H9 (cell line): ENCODE data around the gene PAH. TPM values are rescaled to one million over a fixed set of nuclear protein-coding genes. Genes with fewer than 3 reads are reported as not detected.

Experiments used
- DNase-seq: peaks from one replicate; pipeline ENCODE4 v3.0.0-alpha.2; 2017
- H2AFZ ChIP-seq: one replicate; pipeline ENCODE4 v1.6.1; 2013; ENCODE audit warnings: mild to moderate bottlenecking, low read length, control low read depth, moderate library complexity
- H2AK5ac ChIP-seq: 2 replicates; pipeline ENCODE4 v1.6.1; 2013; ENCODE audit warnings: low read length, control low read depth, mixed read lengths; ENCODE audit not compliant: insufficient read length
- H2BK120ac ChIP-seq: one replicate; pipeline ENCODE4 v1.6.1; 2013; ENCODE audit warnings: low read depth, mild to moderate bottlenecking, low read length, control low read depth, inconsistent platforms; ENCODE audit not compliant: poor library complexity, severe bottlenecking
- H2BK12ac ChIP-seq: 2 replicates; pipeline ENCODE4 v1.6.1; 2013; ENCODE audit warnings: low read length, control low read depth, mixed read lengths, low read depth; ENCODE audit not compliant: insufficient read length
- H2BK15ac ChIP-seq: 2 replicates; pipeline ENCODE4 v1.6.1; 2013; ENCODE audit warnings: low read depth, low read length, control low read depth
- H2BK20ac ChIP-seq: one replicate; pipeline ENCODE4 v1.6.1; 2013; ENCODE audit warnings: low read depth, mild to moderate bottlenecking, low read length, control low read depth, inconsistent platforms; ENCODE audit not compliant: poor library complexity, severe bottlenecking
- H2BK5ac ChIP-seq: 2 replicates; pipeline ENCODE4 v1.6.1; 2013; ENCODE audit warnings: low read length, control low read depth, mixed read lengths; ENCODE audit not compliant: insufficient read length
- H3K14ac ChIP-seq: 2 replicates; pipeline ENCODE4 v1.6.1; 2013; ENCODE audit warnings: low read length, control low read depth; ENCODE audit not compliant: insufficient read depth
- H3K18ac ChIP-seq: 2 replicates; pipeline ENCODE4 v1.6.1; 2013; ENCODE audit warnings: low read depth, mild to moderate bottlenecking, mixed read lengths, low read length, control low read depth; ENCODE audit not compliant: insufficient read length
- H3K23ac ChIP-seq: 2 replicates; pipeline ENCODE4 v1.6.1; 2013; ENCODE audit warnings: low read length, control low read depth, mixed read lengths, low read depth; ENCODE audit not compliant: insufficient read length
- H3K23me2 ChIP-seq: 2 replicates; pipeline ENCODE4 v1.6.1; 2013; ENCODE audit warnings: low read depth, mild to moderate bottlenecking, mixed read lengths, low read length, control low read depth; ENCODE audit not compliant: insufficient read length, poor library complexity, severe bottlenecking
- H3K27ac ChIP-seq: 2 replicates; pipeline ENCODE4 v1.5.1; 2013; ENCODE audit warnings: low read length, control low read depth, mixed read lengths, low read depth; ENCODE audit not compliant: insufficient read length
- H3K27me3 ChIP-seq: 2 replicates; pipeline ENCODE4 v1.6.1; 2013; ENCODE audit warnings: low read length, control low read depth, inconsistent platforms; ENCODE audit not compliant: insufficient read depth
- H3K4ac ChIP-seq: 2 replicates; pipeline ENCODE4 v1.6.1; 2013; ENCODE audit warnings: low read depth, mild to moderate bottlenecking, control low read depth, inconsistent platforms, low read length, moderate library complexity
- H3K4me1 ChIP-seq: 2 replicates; pipeline ENCODE4 v1.6.1; 2013; ENCODE audit warnings: low read length, control low read depth, inconsistent platforms; ENCODE audit not compliant: insufficient read depth
- H3K4me2 ChIP-seq: 2 replicates; pipeline ENCODE4 v1.6.1; 2013; ENCODE audit warnings: low read length, control low read depth, mixed read lengths; ENCODE audit not compliant: insufficient read length, insufficient read depth
- H3K56ac ChIP-seq: 2 replicates; pipeline ENCODE4 v1.6.1; 2013; ENCODE audit warnings: low read depth, mild to moderate bottlenecking, mixed read lengths, low read length, control low read depth; ENCODE audit not compliant: insufficient read length
- H3K79me1 ChIP-seq: 2 replicates; pipeline ENCODE4 v1.6.1; 2013; ENCODE audit warnings: low read depth, mild to moderate bottlenecking, moderate library complexity, low read length, control low read depth, inconsistent platforms; ENCODE audit not compliant: insufficient read depth, poor library complexity, severe bottlenecking
- H3K79me2 ChIP-seq: 2 replicates; pipeline ENCODE4 v1.6.1; 2013; ENCODE audit warnings: low read length, control low read depth, inconsistent platforms; ENCODE audit not compliant: insufficient read depth
- H3K9ac ChIP-seq: 2 replicates; pipeline ENCODE4 v1.6.1; 2013; ENCODE audit warnings: low read length, control low read depth, mixed read lengths; ENCODE audit not compliant: insufficient read length; ENCODE audit errors: extremely low read depth
- H3K9me3 ChIP-seq: one replicate; pipeline ENCODE4 v1.6.1; 2013; ENCODE audit warnings: low read depth, low read length, inconsistent platforms; ENCODE audit not compliant: control insufficient read depth
- H3T11ph ChIP-seq: one replicate; pipeline ENCODE4 v1.6.1; 2013; ENCODE audit warnings: mild to moderate bottlenecking, low read length, control low read depth, inconsistent platforms
- H4K20me1 ChIP-seq: one replicate; pipeline ENCODE4 v1.6.1; 2013; ENCODE audit not compliant: control insufficient read depth, insufficient read length, insufficient read depth
- H4K5ac ChIP-seq: 2 replicates; pipeline ENCODE4 v1.6.1; 2013; ENCODE audit warnings: low read depth, mild to moderate bottlenecking, mixed read lengths, low read length, control low read depth; ENCODE audit not compliant: insufficient read length
- H4K8ac ChIP-seq: replicated peaks from 2 replicates; pipeline ENCODE4 v1.6.1; 2013; ENCODE audit warnings: low read length, control low read depth, mixed read lengths, low read depth; ENCODE audit not compliant: insufficient read length
- H4K91ac ChIP-seq: 2 replicates; pipeline ENCODE4 v1.6.1; 2013; ENCODE audit warnings: low read depth, mild to moderate bottlenecking, moderate library complexity, mixed read lengths, low read length, control low read depth; ENCODE audit not compliant: insufficient read length
- H3K27ac Mint-ChIP-seq, 3 experiments: 2 replicates in 2 of 3; 3 replicates in 1 of 3; pipeline ENCODE4 v1.8.0; 2020 to 2021; ENCODE audit warnings: mixed read lengths in 3 of 3, mild to moderate bottlenecking in 1 of 3, moderate library complexity in 1 of 3
- H3K27me3 Mint-ChIP-seq: 2 replicates; pipeline ENCODE4 v1.8.0; 2021; ENCODE audit warnings: low read depth, mild to moderate bottlenecking, moderate library complexity, mixed read lengths
- H3K36me3 Mint-ChIP-seq, 3 experiments: 2 replicates in 2 of 3; 3 replicates in 1 of 3; pipeline ENCODE4 v1.8.0; 2020 to 2021; ENCODE audit warnings: low read depth in 3 of 3, mixed read lengths in 3 of 3; ENCODE audit not compliant: insufficient read depth in 1 of 3
- H3K4me1 Mint-ChIP-seq, 2 experiments: 2 replicates each; pipeline ENCODE4 v1.8.0; 2020; ENCODE audit warnings: mixed read lengths in 2 of 2
- H3K4me3 Mint-ChIP-seq, 2 experiments: 2 replicates in 1 of 2; 3 replicates in 1 of 2; pipeline ENCODE4 v1.8.0; 2020 to 2021; ENCODE audit warnings: mild to moderate bottlenecking in 2 of 2, mixed read lengths in 2 of 2, moderate library complexity in 1 of 2
- H3K9me3 Mint-ChIP-seq, 2 experiments: 2 replicates in 1 of 2; 3 replicates in 1 of 2; pipeline ENCODE4 v1.8.0; 2020; ENCODE audit warnings: mild to moderate bottlenecking in 2 of 2, mixed read lengths in 2 of 2, moderate library complexity in 1 of 2
- WGBS: extraction: QIAGEN DNeasy Blood & Tissue Kit; methylation state at CpG from one replicate; pipeline ENCODE4 v1.1.7; 2013; ENCODE audit warnings: missing lambda C conversion rate, low lambda C conversion rate, mixed read lengths; ENCODE audit not compliant: insufficient read length; ENCODE audit errors: extremely low coverage; 5-methylcytosine and 5-hydroxymethylcytosine counted together
- total RNA-seq: library from RNA; stranded (reverse); gene quantifications from 2 replicates; pipeline ENCODE4 v1.2.1, GENCODE V29; 2021
- TF ChIP-seq, protein P1 (sequence below): fragments of 200-600 bp; sonication (generic); conservative IDR thresholded peaks from 3 replicates; pipeline ENCODE4 v1.8.0; 2021; ENCODE audit warnings: antibody characterized with exemption, mild to moderate bottlenecking

The PAH gene
- total RNA-seq, 1 experiment from 2014 or later: 6.1 TPM

DNA sequence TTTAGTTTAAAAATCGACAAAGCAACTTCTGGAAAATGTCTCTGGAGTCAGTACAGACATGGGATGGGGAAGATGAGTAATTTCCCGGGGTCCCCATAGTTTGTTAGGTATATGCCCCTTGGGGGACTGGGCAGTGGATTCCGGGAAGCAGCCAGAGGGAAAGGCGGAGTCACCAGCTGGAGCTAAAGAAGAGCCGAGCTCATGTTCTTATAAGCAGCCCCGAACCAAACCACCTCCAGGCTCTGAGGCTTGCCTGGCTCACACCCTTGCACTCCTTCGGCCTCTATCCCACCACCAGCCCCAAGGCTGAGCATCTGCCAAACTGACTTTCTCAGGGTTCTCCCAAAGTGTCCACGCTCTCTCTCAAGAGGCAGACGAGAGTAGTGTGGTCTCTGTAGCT, 117.8 kb downstream of the PAH start:
- no peak overlapping the region for H2BK15ac ChIP-seq
- no peak overlapping the region for H4K8ac ChIP-seq
- no peak overlapping the region for H3K4me2 ChIP-seq
- no peak overlapping the region for H3T11ph ChIP-seq
- Mint-ChIP-seq H3K9me3 (no peaks in the 10 kb centered on the region), H3K36me3 (no peaks in the 10 kb centered on the region), H3K4me3 (no peak overlapping the region), H3K27me3 (peaks cover 1% of the 10 kb centered on the region; the same call in 1 of the 2 replicates), H3K4me1 (no peaks in the 10 kb centered on the region), H3K27ac (no peak overlapping the region)
- H3K23me2 ChIP-seq: no peaks in the 10 kb centered on the region
- no peak overlapping the region for H4K91ac ChIP-seq
- no peaks in the 10 kb centered on the region for H3K79me2 ChIP-seq
- H4K20me1 ChIP-seq: no peaks in the 10 kb centered on the region
- DNase-seq: no peak
- no peak overlapping the region for H3K23ac ChIP-seq
- H2AFZ ChIP-seq: no peak overlapping the region
- no peaks in the 10 kb centered on the region for H3K79me1 ChIP-seq
- H4K5ac ChIP-seq: no peak overlapping the region
- no peak overlapping the region for H2BK120ac ChIP-seq
- no peak overlapping the region for H2BK5ac ChIP-seq
- no peaks in the 10 kb centered on the region for H3K4me1 ChIP-seq
- TF ChIP-seq, protein P1, sequence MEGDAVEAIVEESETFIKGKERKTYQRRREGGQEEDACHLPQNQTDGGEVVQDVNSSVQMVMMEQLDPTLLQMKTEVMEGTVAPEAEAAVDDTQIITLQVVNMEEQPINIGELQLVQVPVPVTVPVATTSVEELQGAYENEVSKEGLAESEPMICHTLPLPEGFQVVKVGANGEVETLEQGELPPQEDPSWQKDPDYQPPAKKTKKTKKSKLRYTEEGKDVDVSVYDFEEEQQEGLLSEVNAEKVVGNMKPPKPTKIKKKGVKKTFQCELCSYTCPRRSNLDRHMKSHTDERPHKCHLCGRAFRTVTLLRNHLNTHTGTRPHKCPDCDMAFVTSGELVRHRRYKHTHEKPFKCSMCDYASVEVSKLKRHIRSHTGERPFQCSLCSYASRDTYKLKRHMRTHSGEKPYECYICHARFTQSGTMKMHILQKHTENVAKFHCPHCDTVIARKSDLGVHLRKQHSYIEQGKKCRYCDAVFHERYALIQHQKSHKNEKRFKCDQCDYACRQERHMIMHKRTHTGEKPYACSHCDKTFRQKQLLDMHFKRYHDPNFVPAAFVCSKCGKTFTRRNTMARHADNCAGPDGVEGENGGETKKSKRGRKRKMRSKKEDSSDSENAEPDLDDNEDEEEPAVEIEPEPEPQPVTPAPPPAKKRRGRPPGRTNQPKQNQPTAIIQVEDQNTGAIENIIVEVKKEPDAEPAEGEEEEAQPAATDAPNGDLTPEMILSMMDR: no peak
- no peak overlapping the region for H2AK5ac ChIP-seq
- no peak overlapping the region for H3K27ac ChIP-seq
- H3K56ac ChIP-seq: no peak overlapping the region
- WGBS: no CpG with 5 or more reads among the region's 9 CpGs
- no peak overlapping the region for H3K4ac ChIP-seq
- H3K18ac ChIP-seq: no peak overlapping the region
- H3K9me3 ChIP-seq: no peaks in the 10 kb centered on the region
- H3K9ac ChIP-seq: no peak overlapping the region
- H2BK20ac ChIP-seq: no peak overlapping the region
- no peak overlapping the region for H2BK12ac ChIP-seq
- no peak overlapping the region for H3K14ac ChIP-seq
- H3K27me3 ChIP-seq: no peaks in the 10 kb centered on the region
